Tibial artery (tissue), 4 donors: ENCODE data around the gene C22orf31.

Source experiments
- DNase-seq, 2 donors: peaks; one replicate each; pipeline ENCODE4 v3.0.0-alpha.2; 2019
- H3K27ac ChIP-seq, 2 donors: fragments of 200-600 bp; sonication (generic) in 1 of 2; 1 replicate in 1 of 2; 2 replicates in 1 of 2; pipeline ENCODE4 v1.5.1; 2018 to 2019; ENCODE audit warnings: mild to moderate bottlenecking in 1 of 2
- H3K27me3 ChIP-seq, 2 donors: fragments of 200-600 bp; sonication (generic) in 1 of 2; one replicate each; pipeline versions ENCODE4 v1.5.1 to v1.6.0; 2016 to 2019
- H3K36me3 ChIP-seq, 3 donors: fragments of 200-600 bp; sonication (generic) in 2 of 3; one replicate each; pipeline ENCODE4 v1.5.1; 2016 to 2019; ENCODE audit warnings: mild to moderate bottlenecking in 2 of 3
- H3K4me1 ChIP-seq, 4 donors: fragments of 200-600 bp; sonication (generic) in 2 of 4; 1 replicate in 3 of 4; 2 replicates in 1 of 4; pipeline ENCODE4 v1.5.1; 2016 to 2019
- H3K4me3 ChIP-seq, 2 donors: fragments of 200-600 bp; sonication (generic) in 1 of 2; 1 replicate in 1 of 2; 2 replicates in 1 of 2; pipeline ENCODE4 v1.5.1; 2018 to 2019; ENCODE audit warnings: mild to moderate bottlenecking in 2 of 2
- H3K9me3 ChIP-seq, 3 donors: fragments of 200-600 bp; sonication (generic) in 1 of 3; one replicate each; pipeline ENCODE4 v1.5.1; 2016 to 2019
- intact Hi-C: fragments of 100-400 bp; cut with DNase I; formaldehyde crosslinking; loops from one replicate; pipeline ENCODE4 v1.15.0; 2023; ENCODE audit warnings: low total_unique reads
- TF ChIP-seq, protein P1 (sequence below), 2 experiments: fragments of 200-600 bp in 1 of 2; fragments of 450-650 bp in 1 of 2; IDR thresholded peaks; one replicate each; pipeline ENCODE4 v1.5.1; 2017 to 2019; ENCODE audit warnings: antibody characterized with exemption in 2 of 2, mild to moderate bottlenecking in 1 of 2, moderate library complexity in 1 of 2

The C22orf31 gene

DNA sequence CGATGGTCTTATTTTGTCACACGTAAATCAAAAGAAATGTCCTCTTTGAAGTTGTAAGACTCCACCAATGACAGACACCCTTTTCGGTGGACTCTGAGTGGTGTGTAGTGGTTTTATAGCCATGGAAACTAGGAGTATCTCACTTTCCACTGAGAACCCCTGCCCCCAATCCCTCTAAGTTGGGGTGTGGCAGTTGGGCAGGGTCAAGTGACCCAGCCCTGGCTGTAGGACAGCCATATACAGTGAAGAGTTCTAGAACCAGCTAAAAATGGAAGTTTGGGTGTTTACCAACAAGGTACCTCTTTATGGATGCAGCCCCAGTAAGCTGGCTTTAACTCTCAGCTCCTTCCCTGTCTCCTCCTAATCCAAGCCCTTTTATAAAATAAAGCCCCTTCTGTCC, 5.2 kb downstream of the C22orf31 start:
- DNase-seq: no peak
- intact Hi-C loops: no loop called here
- H3K27ac ChIP-seq: no peak overlapping the region
- no peaks in the 10 kb centered on the region for H3K27me3 ChIP-seq
- no peaks in the 10 kb centered on the region for H3K9me3 ChIP-seq
- TF ChIP-seq, protein P1, sequence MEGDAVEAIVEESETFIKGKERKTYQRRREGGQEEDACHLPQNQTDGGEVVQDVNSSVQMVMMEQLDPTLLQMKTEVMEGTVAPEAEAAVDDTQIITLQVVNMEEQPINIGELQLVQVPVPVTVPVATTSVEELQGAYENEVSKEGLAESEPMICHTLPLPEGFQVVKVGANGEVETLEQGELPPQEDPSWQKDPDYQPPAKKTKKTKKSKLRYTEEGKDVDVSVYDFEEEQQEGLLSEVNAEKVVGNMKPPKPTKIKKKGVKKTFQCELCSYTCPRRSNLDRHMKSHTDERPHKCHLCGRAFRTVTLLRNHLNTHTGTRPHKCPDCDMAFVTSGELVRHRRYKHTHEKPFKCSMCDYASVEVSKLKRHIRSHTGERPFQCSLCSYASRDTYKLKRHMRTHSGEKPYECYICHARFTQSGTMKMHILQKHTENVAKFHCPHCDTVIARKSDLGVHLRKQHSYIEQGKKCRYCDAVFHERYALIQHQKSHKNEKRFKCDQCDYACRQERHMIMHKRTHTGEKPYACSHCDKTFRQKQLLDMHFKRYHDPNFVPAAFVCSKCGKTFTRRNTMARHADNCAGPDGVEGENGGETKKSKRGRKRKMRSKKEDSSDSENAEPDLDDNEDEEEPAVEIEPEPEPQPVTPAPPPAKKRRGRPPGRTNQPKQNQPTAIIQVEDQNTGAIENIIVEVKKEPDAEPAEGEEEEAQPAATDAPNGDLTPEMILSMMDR (IDR thresholded peaks at IDR 0.05): no peak
- H3K4me3 ChIP-seq: no peak overlapping the region
- no peaks in the 10 kb centered on the region for H3K4me1 ChIP-seq
- H3K36me3 ChIP-seq: peaks cover 0 to 4% (median 0%) of the 10 kb centered on the region in 3 donors

DNA sequence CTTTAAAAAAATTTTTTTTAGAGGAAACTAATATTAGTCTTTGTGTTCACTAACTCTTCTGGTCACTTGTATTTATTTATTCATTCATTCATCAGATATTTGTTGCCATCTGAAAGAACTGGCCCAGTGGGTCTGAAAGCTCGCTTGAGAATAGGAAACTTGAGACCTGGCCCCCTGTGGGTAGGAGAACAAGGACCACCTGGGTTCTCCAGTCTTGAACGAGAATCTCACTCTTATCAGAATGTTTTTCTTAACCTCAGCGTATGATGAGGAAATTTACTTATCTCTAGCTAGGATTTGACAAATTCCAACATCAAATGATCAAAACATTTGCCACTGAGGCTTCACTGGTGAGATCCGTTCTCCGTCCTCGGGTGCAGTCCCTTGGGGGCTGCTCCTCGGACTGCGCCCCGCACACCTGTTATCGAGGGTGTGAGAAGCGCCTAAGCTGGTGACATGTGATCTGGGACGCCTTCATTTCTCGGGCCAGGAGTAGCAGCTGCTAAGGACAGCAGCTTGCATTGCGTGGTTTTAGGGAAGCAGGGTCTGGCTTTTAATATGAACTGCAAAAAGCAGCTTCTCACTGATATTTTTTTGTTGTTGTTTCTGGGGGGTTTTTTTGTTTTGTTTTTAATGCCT, 6.3 kb downstream of the C22orf31 start:
- Histone ChIP-seq H3K9me3 (no peaks in the 10 kb centered on the region), H3K4me1 (no peaks in the 10 kb centered on the region), H3K4me3 (no peak overlapping the region), H3K27me3 (no peaks in the 10 kb centered on the region), H3K36me3 (peaks cover 5 to 10% (median 10%) of the 10 kb centered on the region in 3 donors), H3K27ac (no peak overlapping the region)
- no peak for DNase-seq
- intact Hi-C loops: no loop called here
- TF ChIP-seq, protein P1 (IDR thresholded peaks at IDR 0.05): no peak

DNA sequence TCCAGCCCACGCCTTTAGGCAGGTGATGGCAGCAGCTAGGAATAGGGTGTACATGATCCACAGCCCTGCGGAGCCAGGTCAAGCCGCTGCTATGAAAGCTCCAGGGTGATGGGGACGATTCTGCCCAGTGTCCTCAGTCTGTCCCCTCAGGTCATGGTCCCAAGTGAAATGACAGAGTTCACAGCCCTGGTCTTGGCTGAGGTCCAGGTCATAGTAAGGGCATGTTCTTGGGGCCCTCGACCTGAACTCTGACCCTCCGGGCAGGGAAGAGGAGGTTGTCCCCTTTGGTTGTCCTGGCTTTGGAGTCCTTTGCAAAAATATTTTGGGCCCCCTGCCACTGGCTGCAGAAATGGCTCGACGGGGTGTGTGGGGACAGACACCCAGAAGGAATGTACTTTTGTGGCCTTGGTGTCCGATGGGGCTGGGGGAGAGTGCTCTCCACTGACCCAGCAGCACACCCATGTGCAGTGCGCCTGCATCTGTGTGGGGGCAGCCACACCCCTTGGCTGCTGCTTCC, 7.3 kb downstream of the C22orf31 start:
- TF ChIP-seq, protein P1 (IDR thresholded peaks at IDR 0.05): no peak
- intact Hi-C loops: no loop called here
- Histone ChIP-seq H3K9me3 (no peaks in the 10 kb centered on the region), H3K27ac (no peak overlapping the region), H3K36me3 (peaks cover 15 to 20% (median 20%) of the 10 kb centered on the region in 3 donors), H3K4me3 (no peak overlapping the region), H3K27me3 (no peaks in the 10 kb centered on the region), H3K4me1 (no peaks in the 10 kb centered on the region)
- DNase-seq: no peak

DNA sequence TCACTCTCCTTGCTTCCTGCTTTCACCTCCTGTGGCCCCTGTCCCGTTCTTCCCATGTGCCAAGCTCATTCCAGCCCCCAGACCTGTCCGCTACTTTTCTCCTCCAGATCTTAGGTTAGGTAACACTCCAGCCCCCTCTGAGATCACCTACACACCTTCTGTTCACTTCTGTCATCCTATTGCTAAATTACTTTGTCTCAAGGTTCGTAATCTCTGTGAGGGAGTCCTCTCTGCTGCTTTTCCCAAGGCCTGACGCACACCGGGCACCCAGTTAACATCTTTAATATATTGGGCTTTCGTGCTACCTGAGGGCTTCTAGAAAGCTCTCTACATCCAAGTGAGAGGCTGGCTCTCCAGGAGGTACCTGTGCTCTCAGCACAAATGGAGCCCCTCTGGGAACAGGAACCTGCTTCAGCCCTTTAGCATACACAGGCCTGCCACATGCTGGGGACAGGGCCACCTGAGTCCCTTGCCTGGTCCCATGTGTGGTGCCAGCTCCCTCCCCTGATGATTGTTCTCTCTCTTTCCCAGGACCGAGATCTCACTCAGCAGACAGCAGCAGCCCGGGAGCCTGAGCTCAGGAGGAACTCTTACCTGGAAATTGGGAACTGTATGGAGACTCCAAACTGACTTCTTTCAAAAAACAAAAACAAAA, 8.5 kb downstream of the C22orf31 start:
- intact Hi-C loops: no loop called here
- Histone ChIP-seq H3K4me3 (no peak overlapping the region), H3K4me1 (no peaks in the 10 kb centered on the region), H3K36me3 (peaks cover 23 to 31% (median 31%) of the 10 kb centered on the region in 3 donors), H3K27me3 (no peaks in the 10 kb centered on the region), H3K27ac (no peak overlapping the region), H3K9me3 (no peaks in the 10 kb centered on the region)
- TF ChIP-seq, protein P1 (IDR thresholded peaks at IDR 0.05): no peak
- no peak for DNase-seq

DNA sequence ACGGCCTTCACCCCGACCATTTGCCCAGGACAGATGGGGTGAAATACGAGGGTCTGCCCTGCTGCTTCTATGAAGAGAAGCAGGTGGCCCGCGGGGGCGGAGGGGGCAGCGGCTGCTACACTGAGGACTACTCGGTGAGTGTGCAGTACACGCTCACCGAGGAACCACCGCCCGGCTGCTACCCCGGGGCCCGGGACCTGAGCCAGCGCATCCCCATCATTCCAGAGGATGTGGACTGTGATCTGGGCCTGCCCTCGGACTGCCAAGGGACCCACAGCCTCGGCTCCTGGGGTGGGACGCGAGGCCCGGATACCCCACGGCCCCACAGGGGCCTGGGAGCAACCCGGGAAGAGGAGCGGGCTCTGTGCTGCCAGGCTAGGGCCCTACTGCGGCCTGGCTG, 11.2 kb downstream of the C22orf31 start:
- H3K4me1 ChIP-seq: no peaks in the 10 kb centered on the region
- TF ChIP-seq, protein P1 (IDR thresholded peaks at IDR 0.05): no peak
- no peak overlapping the region for H3K27ac ChIP-seq
- intact Hi-C loops: no loop called here
- no peaks in the 10 kb centered on the region for H3K9me3 ChIP-seq
- no peak for DNase-seq
- H3K36me3 ChIP-seq: peaks cover 48 to 59% (median 53%) of the 10 kb centered on the region in 3 donors
- no peaks in the 10 kb centered on the region for H3K27me3 ChIP-seq
- H3K4me3 ChIP-seq: no peak overlapping the region
